ENCODE results near the gene SOD1. TPM values are rescaled to one million over a fixed set of nuclear protein-coding genes. Genes with fewer than 3 reads are reported as not detected.

The SOD1 gene
- total RNA-seq, 4 donors from 2014 or later, result 249 to 453 (median 377) TPM

DNA sequence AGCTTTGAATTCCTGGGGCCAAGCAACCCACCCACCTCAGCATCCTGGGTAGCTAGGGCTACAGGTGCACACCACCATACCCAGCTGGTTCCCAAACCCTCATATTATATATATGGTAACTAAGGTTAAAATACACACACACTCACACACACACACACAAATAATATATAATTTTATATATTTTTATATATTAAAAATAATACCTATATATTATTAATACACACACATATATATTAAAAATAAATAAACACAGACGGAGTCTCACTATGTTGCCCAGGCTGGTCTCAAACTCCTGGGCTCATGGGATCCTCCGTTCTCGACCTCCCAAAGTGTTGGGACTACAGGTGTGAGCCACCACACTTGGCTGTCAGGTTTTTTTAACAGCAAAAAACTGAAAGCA, 40.5 kb downstream of the SOD1 start:
- in situ Hi-C loops (cut with MboI; ENCODE audit: low sequenced_read_pairs in 4 of 4), result no loop called here
- Histone ChIP-seq H3K4me3 (no peak overlapping the region), H3K4me1 (no peaks in the 10 kb centered on the region), H3K27ac (no peak overlapping the region), H3K27me3 (no peaks in the 10 kb centered on the region), H3K36me3 (peaks cover 3 to 72% of the 10 kb centered on the region in 2 donors), H3K9me3 (no peaks in the 10 kb centered on the region)
- intact Hi-C loops (cut with DNase I; ENCODE audit: low total_unique reads), result no loop called here
- DNase-seq (no peak), ATAC-seq (no peak)
- TF ChIP-seq CTCF (IDR thresholded peaks at IDR 0.05 in 4 of 5, conservative IDR thresholded peaks at IDR 0.05 in 1 of 5) (no peak), POLR2A (IDR thresholded peaks at IDR 0.05) (no peak)

GRCh38 chr21:31706562-31706961, 47.1 kb downstream of the SOD1 start:
- in situ Hi-C loops (cut with MboI; ENCODE audit: low sequenced_read_pairs in 4 of 4) (no loop called here), intact Hi-C loops (cut with DNase I; ENCODE audit: low total_unique reads) (no loop called here)
- Histone ChIP-seq H3K4me3 (no peak overlapping the region), H3K36me3 (peaks cover 0 to 18% of the 10 kb centered on the region in 2 donors), H3K9me3 (no peaks in the 10 kb centered on the region), H3K27ac (no peak overlapping the region), H3K27me3 (no peaks in the 10 kb centered on the region), H3K4me1 (peaks cover 22 to 25% of the 10 kb centered on the region in 2 donors)
- DNase-seq, result no peak
- no peak for ATAC-seq
- no peak for TF ChIP-seq POLR2A (IDR thresholded peaks at IDR 0.05)
- TF ChIP-seq CTCF (IDR thresholded peaks at IDR 0.05 in 4 of 5, conservative IDR thresholded peaks at IDR 0.05 in 1 of 5), result no peak

- ATAC-seq, result no peak
- Histone ChIP-seq H3K9me3 (no peaks in the 10 kb centered on the region), H3K27me3 (no peaks in the 10 kb centered on the region), H3K4me1 (peaks cover 30 to 32% of the 10 kb centered on the region in 2 donors), H3K36me3 (peaks cover 0 to 8% of the 10 kb centered on the region in 2 donors), H3K4me3 (no peak overlapping the region), H3K27ac (no peak overlapping the region)
- intact Hi-C loops (cut with DNase I; ENCODE audit: low total_unique reads), result no loop called here
- TF ChIP-seq CTCF (IDR thresholded peaks at IDR 0.05 in 4 of 5, conservative IDR thresholded peaks at IDR 0.05 in 1 of 5) (no peak), POLR2A (IDR thresholded peaks at IDR 0.05) (no peak)
- DNase-seq, result no peak
- in situ Hi-C loops (cut with MboI; ENCODE audit: low sequenced_read_pairs in 4 of 4), result no loop called here
Observed at GRCh38 chr21:31707499-31707898, 48.0 kb downstream of the SOD1 start.

DNA sequence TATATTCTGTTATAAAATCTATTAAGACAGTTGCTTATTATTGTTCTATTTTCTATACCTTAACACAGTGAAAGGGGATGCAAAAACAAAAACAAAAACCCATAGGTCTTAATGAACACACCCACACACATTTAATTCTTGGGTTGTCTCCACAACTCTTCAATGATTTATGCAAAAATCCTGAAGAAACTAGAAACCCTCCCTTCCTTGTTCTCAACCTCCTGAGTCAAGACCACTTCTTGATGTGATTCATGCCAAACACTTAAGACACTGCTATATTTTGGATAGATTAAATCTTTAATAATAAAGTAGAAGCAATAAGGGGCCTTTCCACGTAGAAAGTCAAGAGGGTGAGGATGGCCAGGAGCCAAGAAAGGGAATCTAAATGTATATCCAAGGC, 49.0 kb downstream of the SOD1 start:
- H3K4me1 ChIP-seq, result peaks cover 33 to 34% of the 10 kb centered on the region in 2 donors
- TF ChIP-seq CTCF (IDR thresholded peaks at IDR 0.05 in 4 of 5, conservative IDR thresholded peaks at IDR 0.05 in 1 of 5) (no peak), POLR2A (IDR thresholded peaks at IDR 0.05) (no peak)

DNA sequence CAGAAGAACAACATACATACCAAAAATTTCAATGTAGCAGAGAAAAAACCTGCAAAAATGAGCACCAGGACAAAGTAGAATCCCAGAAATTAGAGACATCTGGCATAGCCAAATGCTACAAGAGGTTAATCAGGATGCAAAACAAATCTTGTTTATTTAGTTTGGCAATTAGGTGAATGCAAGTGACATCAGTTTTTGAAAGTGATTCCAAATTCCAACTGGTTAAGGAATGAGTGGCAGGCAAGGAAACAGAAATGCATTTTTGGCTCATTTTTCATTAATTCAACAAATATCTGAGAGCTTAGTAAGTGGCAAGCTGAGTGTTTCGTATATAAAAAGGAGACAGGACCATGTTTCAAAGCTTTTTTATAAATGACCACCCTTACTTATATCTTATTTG, 51.1 kb downstream of the SOD1 start:
- H3K27ac ChIP-seq, result no peak overlapping the region
- no peak for TF ChIP-seq CTCF (IDR thresholded peaks at IDR 0.05 in 4 of 5, conservative IDR thresholded peaks at IDR 0.05 in 1 of 5)
- no peak for TF ChIP-seq POLR2A (IDR thresholded peaks at IDR 0.05)
- no peak overlapping the region for H3K4me3 ChIP-seq
- ATAC-seq (no peak), DNase-seq (no peak)
- H3K9me3 ChIP-seq, result no peaks in the 10 kb centered on the region
- no peaks in the 10 kb centered on the region for H3K27me3 ChIP-seq
- H3K4me1 ChIP-seq, result peaks cover 47 to 52% of the 10 kb centered on the region in 2 donors
- intact Hi-C loops (cut with DNase I; ENCODE audit: low total_unique reads) (no loop called here), in situ Hi-C loops (cut with MboI; ENCODE audit: low sequenced_read_pairs in 4 of 4) (no loop called here)
- H3K36me3 ChIP-seq, result no peaks in the 10 kb centered on the region

More for the DNA sequence above, 49.0 kb downstream of the SOD1 start:
- H3K4me3 ChIP-seq, result no peak overlapping the region
- no peaks in the 10 kb centered on the region for H3K9me3 ChIP-seq
- H3K36me3 ChIP-seq, result no peaks in the 10 kb centered on the region
- H3K27ac ChIP-seq, result no peak overlapping the region
- no peaks in the 10 kb centered on the region for H3K27me3 ChIP-seq
- no peak for ATAC-seq
- in situ Hi-C loops (cut with MboI; ENCODE audit: low sequenced_read_pairs in 4 of 4) (no loop called here), intact Hi-C loops (cut with DNase I; ENCODE audit: low total_unique reads) (no loop called here)
- no peak for DNase-seq
